HG03432 (cell line): ENCODE results near the gene ZBTB20.

Experiments used
- ATAC-seq: cut with Tn5 transposase; IDR thresholded peaks from one replicate; pipeline ENCODE4 v1.9.1; 2021; ENCODE audit warnings: mild to moderate bottlenecking, moderate library complexity; ENCODE audit not compliant: unreplicated experiment

Gene ZBTB20

GRCh38 chr3:114394551-114394950 is 752.5 kb downstream of the ZBTB20 start:
- ATAC-seq: no peak

- no peak for ATAC-seq
Measured at GRCh38 chr3:114393367-114394072, 753.6 kb downstream of the ZBTB20 start.

GRCh38 chr3:114392831-114393230 is 754.3 kb downstream of the ZBTB20 start:
- no peak for ATAC-seq

- no peak for ATAC-seq
Measured at GRCh38 chr3:114389156-114389555, 757.9 kb downstream of the ZBTB20 start.

GRCh38 chr3:114384558-114384903 is 762.6 kb downstream of the ZBTB20 start:
- no peak for ATAC-seq

GRCh38 chr3:114383875-114384557 is 763.1 kb downstream of the ZBTB20 start:
- ATAC-seq: peak; percentile 96

- no peak for ATAC-seq
Measured at GRCh38 chr3:114380233-114380651, 766.8 kb downstream of the ZBTB20 start.

GRCh38 chr3:114379266-114379665 is 767.8 kb downstream of the ZBTB20 start:
- ATAC-seq: no peak

GRCh38 chr3:114378760-114379159 is 768.3 kb downstream of the ZBTB20 start:
- ATAC-seq: no peak

GRCh38 chr3:114377426-114377825 is 769.7 kb downstream of the ZBTB20 start:
- ATAC-seq: no peak

GRCh38 chr3:114376516-114377185 is 770.4 kb downstream of the ZBTB20 start:
- ATAC-seq: no peak

GRCh38 chr3:114375608-114376421 is 771.3 kb downstream of the ZBTB20 start:
- no peak for ATAC-seq

GRCh38 chr3:114374433-114374990 is 772.6 kb downstream of the ZBTB20 start:
- ATAC-seq: no peak

- no peak for ATAC-seq
Measured at GRCh38 chr3:114370537-114371174, 776.4 kb downstream of the ZBTB20 start.

- ATAC-seq: no peak
Measured at GRCh38 chr3:114365909-114366308, 781.2 kb downstream of the ZBTB20 start.

GRCh38 chr3:114364806-114365654 is 782.1 kb downstream of the ZBTB20 start:
- ATAC-seq: no peak

GRCh38 chr3:114363554-114364202 is 783.4 kb downstream of the ZBTB20 start:
- no peak for ATAC-seq

- ATAC-seq: peak; percentile 50
Measured at GRCh38 chr3:114362815-114363214, 784.3 kb downstream of the ZBTB20 start.

- ATAC-seq: no peak
Measured at GRCh38 chr3:114361391-114361790, 785.7 kb downstream of the ZBTB20 start.
